Measurements from ENCODE around the gene RNF175. TPM values are rescaled to one million over a fixed set of nuclear protein-coding genes. Genes with fewer than 3 reads are reported as not detected.

The RNF175 gene
- total RNA-seq, 1 experiment from 2014 or later = 0.54 TPM

DNA sequence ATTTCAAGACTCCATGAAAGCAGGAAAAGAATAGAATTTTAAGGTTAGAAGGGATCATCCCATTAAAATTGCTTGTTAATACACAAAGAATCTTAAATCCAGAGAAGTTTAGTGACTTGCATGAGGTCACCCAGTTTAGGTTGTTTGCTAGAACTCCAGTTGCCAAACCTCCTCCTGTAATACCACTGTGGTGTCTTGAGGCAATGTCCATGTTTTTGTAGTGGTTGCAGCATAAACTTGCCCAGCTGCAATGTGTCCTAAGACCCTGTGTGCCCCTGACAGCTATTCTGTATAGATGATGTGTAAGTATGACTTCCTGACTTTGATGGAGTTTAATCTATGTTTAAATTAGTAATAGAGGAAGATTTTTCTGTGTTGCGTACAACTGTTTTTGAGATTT lies 22.8 kb upstream of the RNF175 start:
- no peak overlapping the region for H3K27ac Mint-ChIP-seq (ENCODE audit: unreplicated experiment)

GRCh38 chr4:153781717-153782416 lies 22.0 kb upstream of the RNF175 start:
- Mint-ChIP-seq H3K36me3 (ENCODE audit: insufficient read depth, unreplicated experiment) (no peaks in the 10 kb centered on the region), H3K27ac (ENCODE audit: unreplicated experiment) (no peak overlapping the region), H3K4me1 (ENCODE audit: low read depth, unreplicated experiment) (peaks cover 13% of the 10 kb centered on the region), H3K4me3 (ENCODE audit: low read depth, unreplicated experiment) (no peak overlapping the region), H3K9me3 (ENCODE audit: low read depth, unreplicated experiment) (no peaks in the 10 kb centered on the region), H3K27me3 (ENCODE audit: unreplicated experiment) (no peaks in the 10 kb centered on the region)
- no TSS peak for BruUV-seq (replicated peaks)
- intact Hi-C loops (cut with micrococcal nuclease; ENCODE audit: unreplicated experiment) = loop anchor here (10.0 kb wide), 1 partner anchor 263 kb away; no protein-coding TSS in a partner anchor
- DNase-seq = no peak
- CTCF ChIA-PET = no interaction called here
- TF ChIP-seq, protein P1, sequence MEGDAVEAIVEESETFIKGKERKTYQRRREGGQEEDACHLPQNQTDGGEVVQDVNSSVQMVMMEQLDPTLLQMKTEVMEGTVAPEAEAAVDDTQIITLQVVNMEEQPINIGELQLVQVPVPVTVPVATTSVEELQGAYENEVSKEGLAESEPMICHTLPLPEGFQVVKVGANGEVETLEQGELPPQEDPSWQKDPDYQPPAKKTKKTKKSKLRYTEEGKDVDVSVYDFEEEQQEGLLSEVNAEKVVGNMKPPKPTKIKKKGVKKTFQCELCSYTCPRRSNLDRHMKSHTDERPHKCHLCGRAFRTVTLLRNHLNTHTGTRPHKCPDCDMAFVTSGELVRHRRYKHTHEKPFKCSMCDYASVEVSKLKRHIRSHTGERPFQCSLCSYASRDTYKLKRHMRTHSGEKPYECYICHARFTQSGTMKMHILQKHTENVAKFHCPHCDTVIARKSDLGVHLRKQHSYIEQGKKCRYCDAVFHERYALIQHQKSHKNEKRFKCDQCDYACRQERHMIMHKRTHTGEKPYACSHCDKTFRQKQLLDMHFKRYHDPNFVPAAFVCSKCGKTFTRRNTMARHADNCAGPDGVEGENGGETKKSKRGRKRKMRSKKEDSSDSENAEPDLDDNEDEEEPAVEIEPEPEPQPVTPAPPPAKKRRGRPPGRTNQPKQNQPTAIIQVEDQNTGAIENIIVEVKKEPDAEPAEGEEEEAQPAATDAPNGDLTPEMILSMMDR (IDR thresholded peaks at IDR 0.05; ENCODE audit: unreplicated experiment) = no peak

More for the DNA sequence above, 22.8 kb upstream of the RNF175 start:
- Mint-ChIP-seq H3K36me3 (ENCODE audit: insufficient read depth, unreplicated experiment) (no peaks in the 10 kb centered on the region), H3K27me3 (ENCODE audit: unreplicated experiment) (peaks cover 5% of the 10 kb centered on the region), H3K4me3 (ENCODE audit: low read depth, unreplicated experiment) (no peak overlapping the region), H3K9me3 (ENCODE audit: low read depth, unreplicated experiment) (no peaks in the 10 kb centered on the region), H3K4me1 (ENCODE audit: low read depth, unreplicated experiment) (peaks cover 13% of the 10 kb centered on the region)
- intact Hi-C loops (cut with micrococcal nuclease; ENCODE audit: unreplicated experiment) = loop anchor here (10.0 kb wide), 1 partner anchor 262 kb away; no protein-coding TSS in a partner anchor
- no TSS peak for BruUV-seq (replicated peaks)
- DNase-seq = no peak
- TF ChIP-seq, protein P1 (IDR thresholded peaks at IDR 0.05; ENCODE audit: unreplicated experiment) = no peak
- CTCF ChIA-PET = no interaction called here

GRCh38 chr4:153781280-153781679 lies 21.5 kb upstream of the RNF175 start:
- no peaks in the 10 kb centered on the region for H3K36me3 Mint-ChIP-seq (ENCODE audit: insufficient read depth, unreplicated experiment)
- no peak overlapping the region for H3K4me3 Mint-ChIP-seq (ENCODE audit: low read depth, unreplicated experiment)
- TF ChIP-seq, protein P1 (IDR thresholded peaks at IDR 0.05; ENCODE audit: unreplicated experiment) = no peak
- no peak for DNase-seq
- CTCF ChIA-PET = no interaction called here
- H3K27me3 Mint-ChIP-seq (ENCODE audit: unreplicated experiment) = no peaks in the 10 kb centered on the region
- no TSS peak for BruUV-seq (replicated peaks)
- no peaks in the 10 kb centered on the region for H3K9me3 Mint-ChIP-seq (ENCODE audit: low read depth, unreplicated experiment)
- H3K4me1 Mint-ChIP-seq (ENCODE audit: low read depth, unreplicated experiment) = peaks cover 13% of the 10 kb centered on the region
- intact Hi-C loops (cut with micrococcal nuclease; ENCODE audit: unreplicated experiment) = loop anchor here (10.0 kb wide), 1 partner anchor 264 kb away; no protein-coding TSS in a partner anchor
- H3K27ac Mint-ChIP-seq (ENCODE audit: unreplicated experiment) = no peak overlapping the region

DNA sequence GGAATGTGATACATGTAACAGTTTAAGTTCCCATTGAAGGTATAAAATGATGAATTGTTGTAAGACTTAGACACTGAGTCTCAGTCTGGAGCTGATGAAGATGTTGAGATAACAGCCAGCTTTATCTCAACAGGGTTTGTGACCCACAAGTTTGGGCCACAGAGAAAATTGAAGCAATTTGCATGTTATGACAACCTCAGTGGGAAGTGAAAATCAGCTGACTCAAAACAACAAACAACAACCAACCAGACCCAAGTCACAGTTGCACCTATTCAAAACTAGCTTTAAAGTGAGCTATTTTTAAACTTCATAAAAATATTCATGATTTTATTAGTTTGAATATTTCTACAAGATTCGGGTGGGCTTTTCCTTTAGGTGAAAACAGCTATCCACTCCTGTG lies 21.1 kb upstream of the RNF175 start:
- TF ChIP-seq, protein P1 (IDR thresholded peaks at IDR 0.05; ENCODE audit: unreplicated experiment) = no peak
- H3K36me3 Mint-ChIP-seq (ENCODE audit: insufficient read depth, unreplicated experiment) = no peaks in the 10 kb centered on the region
- no peaks in the 10 kb centered on the region for H3K27me3 Mint-ChIP-seq (ENCODE audit: unreplicated experiment)
- BruUV-seq (replicated peaks) = no TSS peak
- CTCF ChIA-PET = interaction anchor here (0.6 kb wide), 1 partner anchor 60 kb away, joined by 4 read pairs; no protein-coding TSS in a partner anchor
- peaks cover 13% of the 10 kb centered on the region for H3K4me1 Mint-ChIP-seq (ENCODE audit: low read depth, unreplicated experiment)
- DNase-seq = no peak
- no peak overlapping the region for H3K4me3 Mint-ChIP-seq (ENCODE audit: low read depth, unreplicated experiment)
- intact Hi-C loops (cut with micrococcal nuclease; ENCODE audit: unreplicated experiment) = loop anchor here (10.0 kb wide), 1 partner anchor 264 kb away; no protein-coding TSS in a partner anchor
- no peaks in the 10 kb centered on the region for H3K9me3 Mint-ChIP-seq (ENCODE audit: low read depth, unreplicated experiment)
- no peak overlapping the region for H3K27ac Mint-ChIP-seq (ENCODE audit: unreplicated experiment)

Data from Calu3 (cell line).